ENCODE data around the gene UMAD1. TPM values are rescaled to one million over a fixed set of nuclear protein-coding genes. Genes with fewer than 3 reads are reported as not detected.

UMAD1 gene
- total and polyA plus RNA-seq, 3 donors from 2014 or later = 11.1 to 17.3 (median 12.6) TPM

DNA sequence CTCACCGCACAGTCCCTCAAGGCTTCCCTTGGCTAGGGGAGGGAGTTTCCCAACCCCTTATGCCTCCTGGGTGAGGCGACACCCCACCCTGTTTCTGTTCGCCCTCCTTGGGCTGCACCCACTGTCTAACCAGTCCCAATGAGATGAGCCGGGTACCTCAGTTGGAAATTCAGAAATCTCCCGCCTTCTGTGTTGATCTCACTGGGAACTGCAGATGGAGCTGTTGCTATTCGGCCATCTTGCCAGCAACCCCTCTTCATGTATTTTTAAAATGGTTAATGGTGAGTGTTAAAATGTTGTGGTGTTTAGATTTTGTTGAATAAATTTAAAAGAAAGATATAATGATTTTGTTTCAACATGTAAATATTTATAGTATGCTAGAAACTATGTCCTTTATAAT is 22.0 kb downstream of the UMAD1 start:
- intact Hi-C loops (cut with DNase I; ENCODE audit: low total_unique reads) = no loop called here
- 75 to 87% methylated on average over 6 of the region's 6 CpGs for WGBS, 2 donors
- DNase-seq = no peak

GRCh38 chr7:7664291-7664690 is 23.7 kb downstream of the UMAD1 start:
- H3K27ac ChIP-seq = no peak overlapping the region
- TF ChIP-seq POLR2A (IDR thresholded peaks at IDR 0.05) (no peak), CTCF (IDR thresholded peaks at IDR 0.05) (no peak)
- WGBS, 2 donors = 75 to 77% methylated on average over 3 of the region's 3 CpGs
- no peak for DNase-seq
- H3K27me3 ChIP-seq = no peaks in the 10 kb centered on the region
- no peaks in the 10 kb centered on the region for H3K9me3 ChIP-seq
- no peaks in the 10 kb centered on the region for H3K36me3 ChIP-seq (ENCODE audit: low read depth, missing control alignments)
- H3K4me1 ChIP-seq = no peaks in the 10 kb centered on the region
- intact Hi-C loops (cut with DNase I; ENCODE audit: low total_unique reads) = no loop called here
- H3K4me3 ChIP-seq = no peak overlapping the region

More for the DNA sequence above, 22.0 kb downstream of the UMAD1 start:
- no peaks in the 10 kb centered on the region for H3K27me3 ChIP-seq
- no peaks in the 10 kb centered on the region for H3K4me1 ChIP-seq
- no peak overlapping the region for H3K4me3 ChIP-seq
- no peaks in the 10 kb centered on the region for H3K9me3 ChIP-seq
- H3K36me3 ChIP-seq (ENCODE audit: low read depth, missing control alignments) = no peaks in the 10 kb centered on the region
- TF ChIP-seq CTCF (IDR thresholded peaks at IDR 0.05) = no peak
- TF ChIP-seq POLR2A (IDR thresholded peaks at IDR 0.05) = no peak
- H3K27ac ChIP-seq = no peak overlapping the region

GRCh38 chr7:7665031-7665430 is 24.5 kb downstream of the UMAD1 start:
- no peaks in the 10 kb centered on the region for H3K27me3 ChIP-seq
- TF ChIP-seq CTCF (IDR thresholded peaks at IDR 0.05) (no peak), POLR2A (IDR thresholded peaks at IDR 0.05) (no peak)
- H3K4me1 ChIP-seq = no peaks in the 10 kb centered on the region
- H3K36me3 ChIP-seq (ENCODE audit: low read depth, missing control alignments) = no peaks in the 10 kb centered on the region
- WGBS, 2 donors = 92 to 97% methylated on average over 1 of the region's 1 CpG
- no peak overlapping the region for H3K27ac ChIP-seq
- H3K9me3 ChIP-seq = no peaks in the 10 kb centered on the region
- H3K4me3 ChIP-seq = no peak overlapping the region
- intact Hi-C loops (cut with DNase I; ENCODE audit: low total_unique reads) = no loop called here
- DNase-seq = no peak

- intact Hi-C loops (cut with DNase I; ENCODE audit: low total_unique reads) = no loop called here
- no peaks in the 10 kb centered on the region for H3K4me1 ChIP-seq
- TF ChIP-seq POLR2A (IDR thresholded peaks at IDR 0.05) = no peak
- no peak for TF ChIP-seq CTCF (IDR thresholded peaks at IDR 0.05)
- no peak overlapping the region for H3K27ac ChIP-seq
- DNase-seq = no peak
- H3K36me3 ChIP-seq (ENCODE audit: low read depth, missing control alignments) = no peaks in the 10 kb centered on the region
- no peak overlapping the region for H3K4me3 ChIP-seq
- no peaks in the 10 kb centered on the region for H3K27me3 ChIP-seq
- no peaks in the 10 kb centered on the region for H3K9me3 ChIP-seq
- 44 to 71% methylated on average over 2 of the region's 2 CpGs for WGBS, 2 donors
Observed at GRCh38 chr7:7667187-7667586, 26.6 kb downstream of the UMAD1 start.

DNA sequence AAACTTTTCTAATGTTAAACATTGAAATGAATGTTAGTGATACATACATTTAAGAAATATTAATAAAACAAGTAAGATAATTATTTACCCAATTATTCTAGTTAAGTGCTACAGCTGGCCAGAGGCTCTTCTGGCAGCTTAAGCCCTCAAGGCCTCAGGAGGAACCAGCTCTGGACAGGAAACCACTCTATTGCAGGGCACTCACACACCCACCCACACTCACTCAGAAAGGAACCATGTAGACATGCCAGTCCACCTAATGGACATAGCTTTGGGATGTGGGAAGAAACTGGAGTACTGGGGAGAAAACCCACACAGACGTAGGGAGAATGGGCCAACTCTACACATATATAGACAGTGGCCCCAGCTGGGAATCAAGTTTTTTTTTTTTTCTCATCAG is 28.2 kb downstream of the UMAD1 start:
- Histone ChIP-seq H3K4me3 (no peak overlapping the region), H3K9me3 (no peaks in the 10 kb centered on the region), H3K27ac (no peak overlapping the region), H3K4me1 (no peaks in the 10 kb centered on the region), H3K36me3 (ENCODE audit: low read depth, missing control alignments) (no peaks in the 10 kb centered on the region), H3K27me3 (no peaks in the 10 kb centered on the region)
- intact Hi-C loops (cut with DNase I; ENCODE audit: low total_unique reads) = no loop called here
- 100% methylated on average over 1 of the region's 1 CpG for WGBS, 2 donors
- DNase-seq = no peak
- TF ChIP-seq CTCF (IDR thresholded peaks at IDR 0.05) (no peak), POLR2A (IDR thresholded peaks at IDR 0.05) (no peak)

Measured in testis (tissue), 3 donors.